SK-N-MC (cell line): ENCODE measurements around the gene PCDH11Y.
"Not testable (repeated sequence)": the region's sequence is repeated elsewhere in the genome, so short reads cannot be mapped to it uniquely, and the experiment has no call there.

Experiments used
- EZH2 ChIP-seq: fragments of 200-600 bp; sonication (generic); IDR thresholded peaks from one replicate; pipeline ENCODE4 v1.6.1; 2017; ENCODE audit warnings: antibody characterized with exemption
- POLR2AphosphoS5 ChIP-seq: IDR thresholded peaks from 2 replicates; pipeline ENCODE4 v1.6.1; 2012; ENCODE audit warnings: mild to moderate bottlenecking, low read depth, low read length, borderline replicate concordance

- TF ChIP-seq POLR2AphosphoS5, EZH2: not testable (repeated sequence)
Measured at GRCh38 chrY:5000057-5000456, at the start of gene PCDH11Y.
